ENCODE data around the gene HMG20B. TPM values are rescaled to one million over a fixed set of nuclear protein-coding genes. Genes with fewer than 3 reads are reported as not detected.

The HMG20B gene
- total and polyA plus RNA-seq, 2 of the 8 experiments (the other 6 are each of a cell fraction or from before 2014, with no cell fraction given), result 42.9 to 74.2 TPM

DNA sequence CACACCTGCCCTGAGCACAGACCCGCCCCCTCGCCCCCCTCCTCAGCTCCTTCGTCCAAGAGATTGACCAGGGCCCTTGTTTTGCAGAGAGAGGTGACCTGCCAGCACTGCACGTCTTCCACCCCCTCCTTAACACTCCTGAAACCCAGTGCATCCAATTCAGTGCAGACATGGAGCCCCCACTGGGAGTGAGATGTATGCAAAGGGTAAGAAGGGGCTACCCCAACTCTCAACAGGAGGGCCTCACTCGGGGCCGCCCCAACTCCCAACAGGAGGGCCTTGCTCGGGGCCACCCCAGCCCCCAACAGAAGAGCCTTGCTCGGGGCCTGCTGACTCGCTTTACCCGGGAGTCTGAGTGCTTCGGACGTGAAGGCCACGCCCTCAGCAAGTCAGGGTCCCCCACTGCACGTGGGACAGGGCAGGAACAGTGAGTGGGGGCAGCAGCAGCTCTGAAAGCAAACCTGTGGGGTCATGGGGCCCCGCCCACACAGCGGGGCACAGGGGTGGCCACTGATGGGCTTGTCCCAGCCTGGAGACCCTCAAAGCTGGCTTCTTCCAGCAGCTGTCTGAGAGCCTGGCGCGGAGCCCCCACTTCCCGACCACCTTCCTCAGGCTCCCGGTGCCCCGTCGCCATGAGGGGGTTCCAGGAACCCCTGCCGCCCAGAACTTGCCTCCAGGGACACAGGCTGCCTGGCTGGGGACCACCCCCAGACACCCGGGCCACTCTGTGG lies 48.2 kb downstream of the HMG20B start:
- WGBS, 2 experiments (ENCODE audit: extremely low coverage in 1 of 2, insufficient coverage in 1 of 2, insufficient read length in 1 of 2, insufficient replicate concordance in 2 of 2, low coverage in 1 of 2, low lambda C conversion rate in 2 of 2, missing lambda C conversion rate in 1 of 2), result 87% methylated on average over 23 of the region's 24 CpGs; no CpG with 5 or more reads in 1 of the 2 experiments
- TF ChIP-seq CHD1 (IDR thresholded peaks at IDR 0.05; ENCODE audit: low read depth, low read length) (no peak), CTBP2 (IDR thresholded peaks at IDR 0.05; ENCODE audit: borderline replicate concordance, insufficient read depth, insufficient read length, low read length) (no peak), KDM1A (IDR thresholded peaks at IDR 0.05; ENCODE audit: borderline replicate concordance, low read length) (no peak), EP300 (IDR thresholded peaks at IDR 0.05; ENCODE audit: borderline replicate concordance in 1 of 2, low read depth in 2 of 2, low read length in 2 of 2) (no peak), ZNF274 (IDR thresholded peaks at IDR 0.05; ENCODE audit: borderline replicate concordance, extremely low read depth, low read length) (no peak), CBX8 (IDR thresholded peaks at IDR 0.05; ENCODE audit: borderline replicate concordance, low read depth, low read length) (no peak), SP2 (IDR thresholded peaks at IDR 0.05; ENCODE audit: low read length) (no peak), SP1 (IDR thresholded peaks at IDR 0.05; ENCODE audit: low read depth, low read length) (no peak)

More for the DNA sequence above, 48.2 kb downstream of the HMG20B start:
- H4K5ac ChIP-seq (ENCODE audit: insufficient read length, low read depth, low read length), result no peak overlapping the region
- peaks cover 2 to 5% (median 3%) of the 10 kb centered on the region in 4 experiments; a peak in 4 of 8 replicates for H3K36me3 ChIP-seq (ENCODE audit: control insufficient read depth in 2 of 4, insufficient read depth in 4 of 4, low read length in 3 of 4)
- POLR2A ChIA-PET (ENCODE audit: partially characterized antibody), result interaction anchor here (1.6 kb wide), 1 partner anchor 84 kb away, joined by 3 read pairs; no protein-coding TSS in a partner anchor
- DNase-seq (ENCODE audit: low read depth in 1 of 2, low spot score in 2 of 2), result no peak
- H3K9ac ChIP-seq (replicated peaks in 1 of 4; ENCODE audit: extremely low read depth in 1 of 4, low read depth in 3 of 4, low read length in 3 of 4), result no peak overlapping the region
- H3K79me1 ChIP-seq (ENCODE audit: low read depth, low read length), result peaks cover 9% of the 10 kb centered on the region
- H2BK120ac ChIP-seq (replicated peaks; ENCODE audit: low read depth, low read length), result no peak overlapping the region
- H2BK15ac ChIP-seq (ENCODE audit: low read length), result no peak overlapping the region
- no peak overlapping the region for H2BK12ac ChIP-seq (ENCODE audit: low read depth, low read length)
- H4K20me1 ChIP-seq (replicated peaks in 1 of 2; ENCODE audit: control insufficient read depth in 1 of 2, insufficient read depth in 2 of 2, low read length in 2 of 2), result peaks cover 4 to 14% of the 10 kb centered on the region in 2 experiments
- H3K79me2 ChIP-seq (ENCODE audit: control insufficient read depth in 1 of 2, insufficient read depth in 2 of 2, low read length in 2 of 2), result peaks cover 7 to 18% of the 10 kb centered on the region in 2 experiments
- H3K4me3 ChIP-seq (ENCODE audit: extremely low read depth in 1 of 4, insufficient read depth in 2 of 4, low read depth in 3 of 4, low read length in 4 of 4), result no peak overlapping the region
- no peak overlapping the region for H3K27ac ChIP-seq (ENCODE audit: low read depth, low read length)
- no peak overlapping the region for H4K8ac ChIP-seq (ENCODE audit: extremely low read depth, insufficient read depth, low read length)
- H2AK5ac ChIP-seq (ENCODE audit: low read depth, low read length), result no peak overlapping the region
- FAIRE-seq, result no peak
- H3K23ac ChIP-seq (ENCODE audit: insufficient read length), result no peak overlapping the region
- no peak overlapping the region for H3K4me2 ChIP-seq (ENCODE audit: insufficient read depth in 1 of 2, low read depth in 2 of 2, low read length in 2 of 2)
- no peak overlapping the region for H3K56ac ChIP-seq (replicated peaks; ENCODE audit: insufficient read length, low read depth, low read length)
- peaks cover 0 to 8% (median 2%) of the 10 kb centered on the region in 4 experiments; a peak in 4 of 7 replicates for H3K4me1 ChIP-seq (replicated peaks in 1 of 4; ENCODE audit: control insufficient read depth in 3 of 4, insufficient read depth in 4 of 4, low read length in 3 of 4)
- H3K23me2 ChIP-seq (ENCODE audit: low read depth, low read length), result peaks cover 2% of the 10 kb centered on the region
- no peak overlapping the region for H4K91ac ChIP-seq (replicated peaks; ENCODE audit: insufficient read length, low read length)
- CTCF ChIA-PET (ENCODE audit: partially characterized antibody), result interaction anchor here (0.8 to 7.3 kb wide), 8 partner anchors 9 to 76 kb away, joined by 3 to 38 read pairs (median 9); partner anchors contain the start of genes GIPC3 and TBXA2R
- H3K4ac ChIP-seq (replicated peaks; ENCODE audit: insufficient read length, low read depth, low read length), result no peak overlapping the region
- H2BK20ac ChIP-seq (ENCODE audit: low read length), result no peak overlapping the region
- no peaks in the 10 kb centered on the region for H3K27me3 ChIP-seq (replicated peaks in 1 of 4; ENCODE audit: control insufficient read depth in 3 of 4, extremely low read depth in 1 of 4, insufficient read depth in 3 of 4, low read length in 3 of 4)
- H3K18ac ChIP-seq (ENCODE audit: extremely low read depth, low read length), result no peak overlapping the region
- no peak overlapping the region for H2BK5ac ChIP-seq (ENCODE audit: low read depth, low read length)
- no peak overlapping the region for H2AFZ ChIP-seq (ENCODE audit: low read length)
- no peaks in the 10 kb centered on the region for H3K9me3 ChIP-seq (ENCODE audit: insufficient read depth in 2 of 2, low read depth in 1 of 2, low read length in 1 of 2)
- H3K14ac ChIP-seq (ENCODE audit: insufficient read length), result no peak overlapping the region
